HL-60/S4 (cell line): ENCODE data around the gene NUDT2.
"Not testable (repeated sequence)": the region's sequence is repeated elsewhere in the genome, so short reads cannot be mapped to it uniquely, and the experiment has no call there.

Source experiments
- in situ Hi-C: fragments of 300-500 bp; cut with MboI; formaldehyde crosslinking; loops from 2 replicates; pipeline ENCODE4 v1.14.3; 2022; ENCODE audit warnings: low sequenced_read_pairs

NUDT2 gene

DNA sequence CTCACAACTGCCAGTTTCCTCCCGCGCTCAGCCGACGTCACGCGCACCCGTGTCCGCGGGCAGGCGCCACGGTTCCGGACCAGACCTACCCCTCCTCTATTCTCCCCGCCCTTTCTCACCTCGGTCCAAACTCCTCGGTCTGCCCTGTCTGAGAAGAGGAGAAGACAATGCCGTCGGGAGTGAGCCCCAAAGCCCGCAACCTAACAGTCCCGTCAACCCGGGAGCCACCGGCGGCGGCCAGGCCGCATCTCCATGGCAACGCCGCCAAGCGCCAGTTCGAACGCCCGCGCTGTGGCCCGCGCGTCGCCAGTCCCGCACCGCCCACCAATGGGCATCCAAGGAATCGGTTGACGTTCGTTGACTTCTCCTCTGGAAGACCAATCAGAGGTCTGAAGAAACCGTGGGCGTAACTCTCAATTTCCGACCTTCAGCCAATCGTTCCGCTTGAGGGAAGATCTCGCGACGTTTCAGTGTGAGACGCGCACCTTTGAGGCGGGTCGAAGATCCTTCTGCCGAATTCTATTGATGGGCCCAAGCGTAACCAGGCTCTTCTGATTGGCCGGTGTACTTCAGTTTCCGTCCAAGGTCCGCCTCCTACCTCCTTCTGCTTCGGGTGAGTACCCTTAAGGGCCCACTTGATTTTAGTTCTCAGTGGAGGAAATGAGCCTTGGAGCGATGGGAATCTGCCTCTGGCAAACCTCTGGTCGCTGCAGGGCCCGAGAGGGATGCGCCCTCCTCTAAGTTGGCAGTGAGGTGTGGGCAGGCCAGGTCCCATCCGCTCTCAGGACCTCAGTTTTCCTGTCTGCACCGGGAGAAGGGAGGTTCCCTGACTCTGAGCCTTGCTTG is at the start of gene NUDT2, which contains the start of gene KIF24:
NUDT2 (plus strand) TSS at position 583 of the 846 bp plus-strand sequence. CDS start 9,471 bp downstream, outside the sequence.
KIF24 (minus strand) TSS at position 282 of the 846 bp plus-strand sequence. CDS start 17,922 bp downstream, outside the sequence.
- in situ Hi-C loops, result no loop called here

DNA sequence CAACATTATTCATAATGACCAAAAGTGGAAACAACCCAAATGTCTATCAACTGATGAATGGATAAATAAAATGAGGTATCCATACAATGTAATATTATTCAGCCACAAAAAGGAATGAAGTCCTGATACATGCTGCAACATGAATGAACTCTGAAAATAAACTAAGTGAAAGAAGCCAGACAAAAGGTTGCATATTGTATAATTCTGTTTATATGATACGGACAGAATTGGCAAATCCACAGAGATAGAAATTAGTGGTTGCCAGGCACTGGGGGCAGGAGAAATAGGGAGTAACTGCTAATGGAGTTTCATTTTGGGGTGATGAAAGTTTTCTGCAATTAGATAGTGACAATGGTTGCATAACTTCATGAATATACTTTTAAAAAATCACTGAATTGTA is 47.3 kb upstream of the NUDT2 start:
- in situ Hi-C loops, result no loop called here

DNA sequence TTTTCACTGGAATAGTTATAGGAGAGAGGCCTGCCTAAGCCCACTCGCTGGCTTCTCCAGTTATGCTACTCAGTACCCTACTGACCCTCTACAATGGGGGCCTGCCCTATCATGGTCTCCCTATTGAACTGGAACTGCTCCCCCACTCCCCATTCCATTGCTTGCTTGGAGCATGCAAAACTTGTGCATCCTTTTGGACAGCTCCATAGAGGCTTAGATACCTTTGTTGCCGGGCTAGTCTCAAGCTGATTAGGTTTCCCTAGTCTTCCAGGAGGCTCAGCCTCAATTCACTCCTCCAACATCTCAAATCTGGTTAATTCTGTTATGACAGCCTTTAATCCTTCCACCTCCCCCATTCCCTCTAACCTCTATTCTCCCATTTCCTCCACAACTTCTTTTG is 40.2 kb upstream of the NUDT2 start:
- in situ Hi-C loops, result no loop called here

DNA sequence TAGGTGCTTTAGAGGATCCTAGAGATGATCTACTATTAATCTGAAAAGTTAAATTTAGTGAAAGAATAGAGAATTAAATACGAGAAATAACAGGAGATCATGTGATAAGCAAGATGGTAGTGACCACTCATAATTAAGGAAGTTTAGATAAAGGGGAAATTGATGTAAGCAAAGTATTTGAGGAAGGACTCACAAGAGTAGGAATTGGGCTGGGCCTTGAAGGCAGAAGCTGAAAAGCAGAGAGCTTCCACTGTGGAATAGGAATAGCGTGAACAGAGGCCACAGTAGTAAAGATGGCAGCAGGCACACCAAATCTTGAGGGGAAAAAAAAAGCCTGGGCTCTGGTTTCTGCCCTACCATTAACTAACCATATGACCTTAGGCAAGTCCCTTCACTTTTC is 38.3 kb upstream of the NUDT2 start:
- in situ Hi-C loops, result no loop called here

DNA sequence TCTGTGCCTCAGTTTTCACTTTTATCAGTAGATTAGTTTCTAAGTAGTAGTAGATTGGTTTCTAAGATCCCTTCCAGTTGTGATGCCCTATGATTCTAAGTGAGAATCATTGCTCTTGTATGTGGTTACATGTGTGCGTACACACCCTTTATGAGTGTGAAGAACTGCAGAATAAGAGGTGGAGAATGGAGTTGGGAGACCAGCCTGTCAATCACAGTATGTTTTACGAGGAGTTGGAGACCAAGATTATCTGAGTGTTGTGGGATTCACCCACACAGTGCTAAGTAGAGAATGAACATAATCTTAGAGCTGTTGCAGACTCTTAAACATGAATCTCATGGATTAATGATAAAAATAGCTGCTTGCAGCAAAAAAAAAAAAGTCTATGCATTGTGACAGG is 37.9 kb upstream of the NUDT2 start:
- in situ Hi-C loops, result no loop called here

DNA sequence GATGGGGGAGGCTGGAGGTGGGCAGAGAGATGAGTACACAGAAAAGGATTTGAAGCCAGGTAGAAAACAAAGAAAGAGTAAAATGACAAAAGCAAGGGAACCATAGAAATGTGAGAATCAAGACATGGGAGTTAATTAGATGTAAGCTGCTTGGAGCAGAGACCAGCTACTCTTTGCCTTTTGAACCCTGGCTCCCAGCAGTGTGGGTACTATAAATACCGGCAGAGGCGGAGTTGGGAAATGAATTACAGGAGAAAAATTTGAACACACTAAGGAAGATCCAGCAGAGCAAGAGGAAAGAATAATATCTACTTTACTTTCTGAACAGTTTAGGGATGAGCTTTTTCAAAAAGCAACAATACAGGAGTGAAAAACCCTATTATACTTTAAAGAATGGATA is 36.8 kb upstream of the NUDT2 start:
- in situ Hi-C loops, result no loop called here

DNA sequence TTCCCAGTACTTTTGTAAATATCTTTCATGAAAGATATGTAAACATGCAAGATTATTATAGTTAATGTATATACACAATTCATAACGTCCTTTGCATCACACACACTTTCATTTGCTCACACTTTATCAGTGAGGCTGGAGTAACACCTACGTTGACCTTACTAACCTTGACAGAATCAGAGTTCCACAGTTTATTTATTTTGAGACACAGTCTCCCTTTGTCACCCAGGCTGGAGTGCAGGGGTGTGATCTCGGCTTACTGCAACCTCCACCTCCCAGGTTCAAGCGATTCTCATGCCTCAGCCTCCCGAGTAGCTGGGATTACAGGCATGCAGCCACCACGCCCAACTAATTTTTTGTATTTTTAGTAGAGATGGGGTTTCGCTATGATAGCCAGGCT is 28.3 kb upstream of the NUDT2 start:
- in situ Hi-C loops, result not testable (repeated sequence)

DNA sequence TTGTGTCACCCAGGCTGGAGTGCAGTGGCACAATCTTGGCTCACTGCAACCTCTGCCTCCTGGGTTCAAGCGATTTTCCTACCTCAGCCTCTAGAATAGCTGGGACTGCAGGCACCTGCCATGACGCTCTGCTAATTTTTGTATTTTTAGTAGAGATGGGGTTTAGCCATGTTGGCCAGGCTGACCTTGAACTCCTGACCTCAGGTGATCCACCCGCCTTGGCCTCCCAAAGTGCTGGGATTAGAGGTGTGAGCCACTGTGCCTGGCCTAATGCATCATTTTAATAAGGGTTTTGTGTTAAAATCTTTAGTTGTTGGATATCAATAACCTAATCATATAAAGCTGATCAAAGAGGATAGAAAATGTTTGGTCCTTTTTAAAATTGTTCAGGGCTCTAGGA is 21.1 kb upstream of the NUDT2 start:
- in situ Hi-C loops, result not testable (repeated sequence)

DNA sequence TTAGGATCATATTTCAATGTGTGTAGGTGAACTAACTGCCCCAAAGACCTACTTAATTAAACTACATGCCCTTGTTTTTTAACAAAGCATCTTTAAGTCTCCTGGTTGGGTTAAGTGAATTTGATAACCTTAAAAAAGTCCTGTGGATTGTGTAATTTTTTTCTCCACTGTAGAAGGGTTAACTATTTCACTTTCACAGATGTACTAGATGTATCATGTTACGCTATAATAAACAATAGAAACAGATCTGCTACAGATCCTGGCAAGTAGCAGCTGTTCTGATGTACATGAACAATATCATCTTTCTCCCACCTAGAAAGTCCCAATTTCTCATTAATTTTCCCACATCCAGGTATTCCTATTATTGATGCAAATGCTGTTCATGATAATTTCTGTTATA is 19.2 kb upstream of the NUDT2 start:
- in situ Hi-C loops, result no loop called here

DNA sequence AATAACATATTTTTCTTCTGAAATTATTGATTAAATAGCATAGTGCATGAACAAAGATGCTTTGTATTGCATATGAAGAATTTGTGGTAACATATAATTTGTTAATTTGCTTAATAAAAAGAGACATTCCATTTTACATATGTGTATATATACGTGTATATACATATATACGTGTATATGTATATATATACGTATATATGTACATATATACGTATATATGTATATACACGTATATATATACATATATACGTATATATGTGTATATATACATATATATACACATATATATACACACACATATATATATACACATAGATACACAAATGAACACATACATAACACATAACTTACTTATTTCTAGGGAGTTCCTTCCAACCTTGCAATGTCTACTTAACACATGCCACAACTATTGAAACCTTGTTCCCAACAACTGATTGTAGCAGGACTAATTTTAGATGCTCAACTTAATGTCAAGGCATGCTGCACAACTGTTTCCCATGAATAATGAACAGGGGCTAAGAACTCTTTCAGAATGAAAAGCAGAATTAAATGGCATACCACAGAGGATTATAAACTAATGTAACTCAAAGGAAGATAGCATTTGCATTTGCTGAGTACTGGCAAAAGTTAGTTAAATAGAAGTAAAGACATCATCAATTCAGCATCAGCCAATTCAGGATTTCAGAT is 17.7 kb upstream of the NUDT2 start:
- in situ Hi-C loops, result no loop called here

DNA sequence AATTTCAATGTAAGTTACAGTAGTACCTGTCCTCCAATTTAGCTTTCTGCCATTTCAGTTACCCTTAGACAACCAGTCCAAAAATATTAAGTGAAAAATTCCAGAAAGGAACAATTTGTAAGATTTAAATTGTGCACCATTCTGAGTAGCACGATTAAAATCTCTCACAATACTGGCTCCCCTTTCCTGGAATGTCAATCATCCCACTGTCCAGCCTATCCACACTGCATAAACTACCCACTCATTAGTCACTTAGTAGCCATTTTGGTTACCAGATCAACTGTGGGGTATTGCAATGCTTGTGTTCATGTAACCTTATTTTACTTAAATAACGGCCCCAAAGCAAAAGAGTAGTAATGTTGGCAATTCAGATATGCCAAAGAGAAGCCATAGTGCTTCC is 11.9 kb upstream of the NUDT2 start:
- in situ Hi-C loops, result no loop called here

DNA sequence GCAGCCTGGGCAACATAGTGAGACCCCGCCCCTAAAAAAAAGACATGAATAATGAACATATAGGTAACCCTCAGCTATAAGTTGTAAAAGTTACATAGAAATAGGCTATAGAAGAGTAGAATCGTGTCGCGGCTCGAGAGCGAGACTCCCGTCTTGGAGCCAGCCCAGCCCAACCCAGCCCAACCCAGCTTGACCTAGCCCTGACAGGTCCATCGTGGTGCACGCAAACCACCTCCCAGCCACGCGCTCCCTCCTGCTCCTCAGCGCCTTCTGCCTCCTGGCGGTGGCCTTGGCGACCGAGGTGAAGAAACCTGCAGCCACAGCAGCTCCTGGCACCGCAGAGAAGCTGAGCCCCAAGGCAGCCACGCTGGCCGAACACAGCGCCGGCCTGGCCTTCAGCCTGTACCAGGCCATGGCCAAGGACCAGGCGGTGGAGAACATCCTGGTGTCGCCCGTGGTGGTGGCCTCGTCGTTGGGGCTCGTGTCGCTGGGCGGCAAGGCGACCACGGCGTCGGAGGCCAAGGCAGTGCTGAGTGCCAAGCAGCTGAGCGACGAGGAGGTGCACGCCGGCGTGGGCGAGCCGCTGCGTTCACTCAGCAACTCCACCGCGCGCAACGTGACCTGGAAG is 11.1 kb upstream of the NUDT2 start:
- in situ Hi-C loops, result no loop called here

DNA sequence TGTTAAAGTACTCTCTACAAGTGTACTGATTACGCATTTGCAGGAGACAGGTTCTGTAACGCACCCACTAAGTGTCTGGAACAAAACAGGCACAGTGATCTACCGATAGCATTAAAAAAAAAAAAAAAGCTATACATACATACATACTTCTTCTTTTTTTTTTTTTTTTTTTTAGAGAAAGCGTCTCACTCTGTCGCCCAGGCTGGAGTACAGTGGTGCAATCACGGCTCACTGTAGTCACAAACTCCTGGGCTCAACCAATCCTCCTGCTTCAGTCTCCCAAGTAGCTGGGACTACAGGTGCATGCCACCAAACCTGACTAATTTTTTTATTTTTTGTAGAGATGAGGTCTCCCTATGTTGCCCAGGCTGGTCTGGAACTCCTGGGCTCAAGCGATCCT is 7.9 kb upstream of the NUDT2 start:
- in situ Hi-C loops, result no loop called here

DNA sequence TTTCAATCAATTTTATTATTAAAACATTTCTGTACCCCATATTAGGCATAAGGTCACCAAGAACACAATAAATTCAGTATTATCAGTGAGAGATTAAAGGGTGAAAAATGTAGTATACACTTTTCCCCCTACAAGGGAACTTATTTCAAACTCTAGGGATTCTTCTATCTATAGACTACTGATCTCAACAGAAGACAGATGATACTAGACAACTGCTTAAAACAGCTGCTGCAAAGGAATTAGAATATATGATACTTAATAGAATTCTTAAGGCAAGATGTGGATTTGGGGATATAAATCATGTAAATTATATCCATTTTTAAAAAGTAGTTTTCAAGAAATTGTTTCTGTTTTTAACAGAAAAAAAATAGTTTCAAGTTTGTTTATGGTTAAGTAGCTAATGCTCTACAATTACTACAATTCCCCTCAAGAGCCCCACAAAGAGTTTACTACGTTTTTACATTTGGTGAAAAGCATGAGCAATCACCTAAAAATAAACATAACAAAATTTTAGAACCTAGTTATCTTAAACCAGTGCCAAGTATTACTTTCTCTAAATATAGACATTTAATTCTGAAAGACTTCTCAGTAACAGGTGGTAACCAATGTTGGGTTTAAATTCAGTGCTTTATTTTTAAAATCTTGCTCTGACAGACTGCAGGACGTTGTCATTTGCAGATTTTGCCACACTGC is 6.3 kb upstream of the NUDT2 start:
- in situ Hi-C loops, result no loop called here

DNA sequence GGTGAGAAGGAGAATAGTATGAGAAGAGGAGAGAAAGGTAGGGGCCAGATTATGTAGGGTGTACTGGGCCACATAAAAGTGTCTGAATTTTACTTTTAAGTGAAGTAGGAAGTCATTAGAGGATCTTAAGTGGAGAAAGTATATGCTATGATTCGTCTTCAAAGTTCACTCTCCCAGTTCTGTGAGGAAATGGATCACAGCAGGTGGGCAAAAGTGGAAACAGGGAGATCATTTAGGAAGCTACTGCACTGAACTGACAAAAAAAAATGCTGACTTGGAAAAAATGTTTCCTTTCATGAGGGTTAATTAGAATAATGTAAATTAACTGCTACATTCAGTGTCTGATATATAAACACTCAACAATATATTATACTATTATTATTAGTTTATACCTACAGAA is 2.7 kb upstream of the NUDT2 start:
- in situ Hi-C loops, result no loop called here

DNA sequence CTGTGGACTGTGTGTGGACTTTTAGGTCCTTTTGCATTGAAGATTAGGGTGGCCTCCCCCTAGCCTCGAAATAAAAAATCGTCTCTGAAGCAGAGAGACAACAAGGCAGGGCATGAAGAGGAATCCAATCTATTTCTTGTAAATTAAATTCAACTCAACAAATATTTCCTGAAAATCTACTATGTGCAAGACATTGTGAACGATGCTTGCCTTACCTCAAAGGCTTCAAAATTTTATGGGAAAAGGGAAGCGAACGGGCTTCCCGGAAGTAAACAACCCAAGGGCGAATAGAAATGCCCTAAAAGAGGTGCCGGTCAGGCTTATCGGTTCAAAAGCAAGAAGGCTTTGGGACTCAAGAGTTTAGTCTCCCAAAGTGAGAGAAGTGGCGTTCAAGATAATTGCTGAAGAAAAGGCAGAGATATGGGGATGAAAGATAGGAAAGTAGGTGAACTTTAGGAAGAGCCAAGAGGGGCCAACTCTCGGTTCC is 826 bp upstream of the NUDT2 start:
- in situ Hi-C loops, result no loop called here

DNA sequence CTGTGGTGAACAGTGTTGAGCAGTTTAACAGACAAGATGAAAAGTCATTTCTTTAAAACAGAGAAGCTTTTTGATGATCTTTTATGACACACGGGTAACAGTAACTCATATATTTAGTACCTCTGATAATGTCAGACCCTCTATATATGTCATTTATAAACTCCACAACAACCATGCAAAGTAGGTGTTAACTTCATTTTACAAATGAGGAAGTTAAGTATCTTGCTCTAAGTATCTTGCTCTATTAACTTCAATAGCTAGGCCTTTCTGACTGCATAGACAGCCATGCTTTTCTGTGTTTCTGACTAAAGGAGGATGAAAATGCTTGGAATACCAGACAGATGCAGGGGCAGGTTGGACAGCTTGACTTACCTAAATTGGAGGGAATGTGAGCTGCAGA is 1.8 kb downstream of the NUDT2 start:
- in situ Hi-C loops, result no loop called here

DNA sequence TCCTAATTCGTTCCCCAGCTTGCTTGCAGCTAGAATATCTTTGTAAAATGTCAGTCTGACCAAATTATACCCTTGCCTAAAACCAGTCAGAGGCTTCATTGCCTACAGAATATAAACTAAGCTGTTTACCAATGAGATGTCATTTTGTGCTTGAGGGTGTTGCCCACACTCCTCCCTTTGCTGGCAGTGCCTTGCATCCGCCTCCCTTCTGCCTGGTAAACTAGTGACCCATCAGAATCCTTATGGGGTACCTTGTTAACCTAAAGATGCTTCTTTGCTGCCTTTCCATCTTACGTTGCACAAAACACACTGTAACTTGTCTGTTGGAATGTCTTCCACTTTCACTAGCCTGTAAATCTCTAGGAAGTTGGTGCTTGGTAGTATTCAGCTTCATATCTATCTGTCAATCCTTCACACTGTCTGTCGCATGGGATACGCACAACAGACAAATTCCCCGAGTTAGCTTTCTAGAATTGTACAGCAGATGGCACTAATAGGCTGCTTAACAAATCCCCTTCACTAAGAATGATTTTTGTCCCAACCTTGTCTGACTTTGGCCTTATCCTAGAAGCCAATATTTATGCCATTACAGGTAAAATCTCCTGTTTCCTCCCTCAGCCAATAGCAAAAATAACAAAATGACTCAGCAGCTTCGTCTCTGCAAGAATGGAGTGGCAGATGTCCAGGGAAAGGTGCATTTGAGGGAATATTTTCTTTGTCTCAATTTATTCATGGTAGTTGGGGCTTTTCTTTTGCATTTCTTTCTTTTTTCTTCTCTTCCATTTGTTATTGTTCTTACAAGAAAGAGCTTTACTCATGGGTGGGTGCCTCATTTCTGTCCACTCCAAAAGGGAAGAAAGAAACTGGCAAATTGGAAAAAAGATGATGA is 3.0 kb downstream of the NUDT2 start:
- in situ Hi-C loops, result no loop called here

DNA sequence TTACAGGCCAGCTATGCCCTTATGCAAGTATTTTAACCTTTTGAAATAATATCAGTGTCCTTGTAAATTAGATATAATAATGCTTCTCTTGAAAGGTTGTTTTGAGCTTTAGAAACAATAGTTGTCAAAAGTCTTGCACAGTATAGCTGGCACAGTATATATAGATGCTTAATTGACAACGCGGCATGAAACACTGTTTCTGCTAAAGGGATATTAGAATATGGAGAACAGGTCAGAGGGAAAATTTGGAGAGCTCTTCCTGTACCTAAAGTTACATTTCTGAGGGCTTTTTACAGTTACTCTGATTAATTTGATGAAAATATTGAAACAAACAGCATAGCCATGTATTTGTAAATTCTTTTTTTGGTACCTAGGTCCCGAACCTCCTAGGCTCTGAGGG is 4.5 kb downstream of the NUDT2 start:
- in situ Hi-C loops, result no loop called here

DNA sequence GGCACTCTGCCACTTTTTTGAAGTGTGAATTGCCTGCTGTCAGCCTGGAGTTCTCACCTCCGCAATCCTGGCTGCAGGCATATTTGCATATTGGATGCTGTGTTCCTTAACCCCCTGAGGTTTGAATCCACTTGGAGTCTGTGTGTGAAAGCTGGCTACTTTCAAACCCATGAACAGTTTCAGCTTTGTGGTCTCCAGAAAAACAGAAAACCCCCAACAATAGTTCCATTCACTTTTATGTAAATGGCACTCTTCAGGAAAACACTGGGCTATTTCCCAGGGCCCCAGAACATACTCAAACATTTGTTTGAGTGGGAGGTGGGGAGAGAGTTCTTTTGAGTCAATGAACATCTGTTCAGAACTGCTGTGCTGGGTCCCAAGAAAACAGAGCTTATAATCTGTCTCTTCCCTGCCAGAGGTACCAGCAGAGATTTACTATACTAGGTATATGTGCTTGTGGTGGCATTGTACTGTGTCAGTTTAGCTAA is 5.0 kb downstream of the NUDT2 start:
- in situ Hi-C loops, result no loop called here
